SK-N-SH treated with all-trans-retinoic acid at 6 μM for 48 hours (cell line): ENCODE results near the gene DDIT3.

ENCODE experiments used
- ATAC-seq: fragments of 200-7000 bp; cut with Tn5 transposase; 3 replicates; pipeline ENCODE4 v1.9.1; 2020; ENCODE audit warnings: mild to moderate bottlenecking, moderate library complexity
- ARNTL ChIP-seq: fragments of 450-650 bp; formaldehyde crosslinking; IDR thresholded peaks from 2 replicates; pipeline ENCODE4 v1.5.0; 2020; ENCODE audit warnings: low read depth, mild to moderate bottlenecking, moderate library complexity, borderline replicate concordance
- BACH2 ChIP-seq: fragments of 250-450 bp; sonication (Bioruptor Pico); IDR thresholded peaks from 2 replicates; pipeline ENCODE4 v1.9.0; 2021; ENCODE audit warnings: mild to moderate bottlenecking, borderline replicate concordance
- CSDC2 ChIP-seq: fragments of 250-450 bp; sonication (Bioruptor Pico); IDR thresholded peaks from 2 replicates; pipeline ENCODE4 v1.5.0; 2020; ENCODE audit warnings: mild to moderate bottlenecking, moderate library complexity
- ESRRG ChIP-seq: fragments of 250-450 bp; sonication (Bioruptor Pico); IDR thresholded peaks from 2 replicates; pipeline ENCODE4 v1.6.1; 2021; ENCODE audit warnings: mild to moderate bottlenecking
- GLIS3 ChIP-seq: fragments of 250-450 bp; sonication (Bioruptor Pico); IDR thresholded peaks from 2 replicates; pipeline ENCODE4 v1.5.0; 2020; ENCODE audit warnings: mild to moderate bottlenecking, moderate library complexity
- ISL1 ChIP-seq: fragments of 250-450 bp; sonication (Bioruptor Pico); IDR thresholded peaks from 2 replicates; pipeline ENCODE4 v2.1.2; 2022; ENCODE audit warnings: mild to moderate bottlenecking, moderate library complexity
- OSR1 ChIP-seq: fragments of 250-450 bp; sonication (Bioruptor Pico); IDR thresholded peaks from 2 replicates; pipeline ENCODE4 v1.8.0; 2022; ENCODE audit warnings: moderate library complexity, mild to moderate bottlenecking, inconsistent platforms
- PPARA ChIP-seq: fragments of 250-450 bp; sonication (Bioruptor Pico); IDR thresholded peaks from 2 replicates; pipeline ENCODE4 v1.5.0; 2020; ENCODE audit warnings: mild to moderate bottlenecking, borderline replicate concordance
- SNAI2 ChIP-seq: fragments of 250-450 bp; sonication (Bioruptor Pico); IDR thresholded peaks from 2 replicates; pipeline ENCODE4 v1.5.0; 2020; ENCODE audit warnings: mild to moderate bottlenecking, moderate library complexity
- TCF4 ChIP-seq: fragments of 250-450 bp; sonication (Bioruptor Pico); IDR thresholded peaks from 2 replicates; pipeline ENCODE4 v1.8.0; 2021; ENCODE audit warnings: mild to moderate bottlenecking, moderate library complexity, borderline replicate concordance
- ZC3H10 ChIP-seq: fragments of 250-450 bp; sonication (Bioruptor Pico); IDR thresholded peaks from 2 replicates; pipeline ENCODE4 v1.5.1; 2021; ENCODE audit warnings: mild to moderate bottlenecking, moderate library complexity
- ZFP30 ChIP-seq: fragments of 450-650 bp; formaldehyde crosslinking; IDR thresholded peaks from 2 replicates; pipeline ENCODE4 v1.5.0; 2022; ENCODE audit warnings: mild to moderate bottlenecking, moderate library complexity
- ZNF70 ChIP-seq: fragments of 450-650 bp; formaldehyde crosslinking; IDR thresholded peaks from 2 replicates; pipeline ENCODE4 v1.5.0; 2020; ENCODE audit warnings: mild to moderate bottlenecking, moderate library complexity
- TF ChIP-seq, protein P1 (sequence below): fragments of 250-450 bp; sonication (Bioruptor Pico); IDR thresholded peaks from 2 replicates; pipeline ENCODE4 v1.5.1; 2020; ENCODE audit warnings: low read depth, mild to moderate bottlenecking, moderate library complexity
- TF ChIP-seq, protein P2 (sequence below): fragments of 250-450 bp; sonication (Bioruptor Pico); IDR thresholded peaks from 2 replicates; pipeline ENCODE4 v1.8.0; 2021; ENCODE audit warnings: low read depth, mild to moderate bottlenecking, moderate library complexity, borderline replicate concordance
- TF ChIP-seq, protein P3 (sequence below): fragments of 250-450 bp; sonication (Bioruptor Pico); IDR thresholded peaks from 2 replicates; pipeline ENCODE4 v1.8.0; 2020; ENCODE audit warnings: mild to moderate bottlenecking, moderate library complexity, borderline replicate concordance
- TF ChIP-seq, protein P4 (sequence below): fragments of 250-450 bp; sonication (Bioruptor Pico); IDR thresholded peaks from 2 replicates; pipeline ENCODE4 v1.5.0; 2020; ENCODE audit warnings: mild to moderate bottlenecking, moderate library complexity
- TF ChIP-seq, protein P5 (sequence below): fragments of 250-450 bp; sonication (Bioruptor Pico); IDR thresholded peaks from 2 replicates; pipeline ENCODE4 v1.5.1; 2021; ENCODE audit warnings: mild to moderate bottlenecking, moderate library complexity

Gene DDIT3

DNA sequence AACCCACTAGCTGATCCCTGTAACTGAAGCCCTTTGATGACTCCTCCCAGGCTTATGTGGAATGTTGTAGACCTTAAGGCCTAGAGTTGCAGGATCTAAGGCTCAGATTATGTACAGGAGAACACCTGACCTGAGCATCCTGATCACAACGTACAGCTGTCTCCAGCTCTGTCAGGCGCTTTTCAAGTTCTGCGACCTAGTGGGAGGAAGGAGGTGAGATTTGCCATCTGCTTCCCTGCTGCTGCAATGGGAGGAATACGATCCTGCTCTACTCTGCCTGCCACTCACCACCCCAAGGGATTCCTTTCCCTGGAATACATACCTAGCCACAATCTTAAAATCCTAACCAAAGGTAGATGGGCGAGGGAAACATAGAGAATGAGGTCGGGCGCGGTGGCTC, 12.8 kb upstream of the DDIT3 start:
- TF ChIP-seq ZFP30, result no peak
- TF ChIP-seq ISL1 (CRISPR knock-in tag), result no peak
- TF ChIP-seq ESRRG, result no peak
- no peak for TF ChIP-seq CSDC2
- TF ChIP-seq, protein P1, sequence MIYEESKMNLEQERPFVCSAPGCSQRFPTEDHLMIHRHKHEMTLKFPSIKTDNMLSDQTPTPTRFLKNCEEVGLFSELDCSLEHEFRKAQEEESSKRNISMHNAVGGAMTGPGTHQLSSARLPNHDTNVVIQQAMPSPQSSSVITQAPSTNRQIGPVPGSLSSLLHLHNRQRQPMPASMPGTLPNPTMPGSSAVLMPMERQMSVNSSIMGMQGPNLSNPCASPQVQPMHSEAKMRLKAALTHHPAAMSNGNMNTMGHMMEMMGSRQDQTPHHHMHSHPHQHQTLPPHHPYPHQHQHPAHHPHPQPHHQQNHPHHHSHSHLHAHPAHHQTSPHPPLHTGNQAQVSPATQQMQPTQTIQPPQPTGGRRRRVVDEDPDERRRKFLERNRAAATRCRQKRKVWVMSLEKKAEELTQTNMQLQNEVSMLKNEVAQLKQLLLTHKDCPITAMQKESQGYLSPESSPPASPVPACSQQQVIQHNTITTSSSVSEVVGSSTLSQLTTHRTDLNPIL (CRISPR knock-in tag), result no peak
- ATAC-seq, result no peak

DNA sequence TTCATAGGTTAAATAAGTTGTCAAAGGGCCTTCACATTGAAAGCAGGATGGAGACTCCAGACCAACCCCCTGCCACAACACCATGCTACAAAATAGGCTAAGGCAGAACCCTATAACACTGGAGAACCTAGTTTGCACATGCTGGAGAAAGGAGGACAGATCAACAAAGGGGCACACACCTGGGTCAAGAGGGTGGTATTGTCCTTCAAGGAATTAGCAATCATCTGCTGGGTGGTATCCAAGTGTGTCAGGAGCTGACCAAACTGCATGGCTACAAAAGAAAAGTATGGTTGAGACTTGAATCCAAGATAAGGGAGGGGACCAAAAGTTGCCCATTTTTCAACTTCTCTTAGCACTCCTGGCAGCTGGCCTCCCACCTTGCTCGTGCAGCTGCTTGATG, 11.5 kb upstream of the DDIT3 start:
- ATAC-seq, result no peak; the same call in 2 of the 3 replicates

DNA sequence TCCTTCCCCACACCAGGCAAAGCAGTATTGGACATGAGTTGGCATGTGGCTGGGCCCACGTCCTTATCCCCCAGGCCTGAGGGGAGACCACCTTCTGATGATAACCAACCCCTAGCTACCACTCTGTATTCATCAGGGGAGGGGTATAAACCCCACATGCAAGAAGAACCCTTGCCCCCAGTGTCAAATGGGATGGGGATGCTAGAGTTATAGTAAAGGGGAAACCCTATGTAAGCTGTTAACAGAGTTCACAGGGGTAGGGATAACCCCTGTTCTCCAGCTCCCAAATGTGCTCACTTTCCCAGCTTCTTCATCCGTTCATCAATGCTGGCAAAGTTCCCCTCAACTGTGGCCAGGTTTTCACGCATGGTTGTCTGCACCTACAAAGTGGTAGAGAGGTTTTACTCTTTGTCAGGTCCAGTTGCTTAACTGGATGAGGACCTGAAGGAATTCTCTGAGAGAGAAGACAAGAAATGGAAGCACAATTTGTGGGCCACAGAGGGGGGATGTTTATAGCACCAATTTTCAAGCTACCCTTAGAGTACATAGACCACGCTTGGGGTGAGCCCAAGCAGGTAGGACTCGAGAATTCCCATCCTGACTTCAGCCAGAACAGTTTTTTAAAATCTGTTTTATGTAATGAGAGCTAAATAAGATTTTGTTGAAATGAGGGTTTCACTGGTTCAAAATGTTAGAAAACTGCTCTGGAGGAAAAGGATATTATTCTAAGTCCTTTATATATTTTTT, 10.3 kb upstream of the DDIT3 start:
- ATAC-seq, result no peak
- no peak for TF ChIP-seq OSR1 (CRISPR knock-in tag)
- TF ChIP-seq, protein P2, sequence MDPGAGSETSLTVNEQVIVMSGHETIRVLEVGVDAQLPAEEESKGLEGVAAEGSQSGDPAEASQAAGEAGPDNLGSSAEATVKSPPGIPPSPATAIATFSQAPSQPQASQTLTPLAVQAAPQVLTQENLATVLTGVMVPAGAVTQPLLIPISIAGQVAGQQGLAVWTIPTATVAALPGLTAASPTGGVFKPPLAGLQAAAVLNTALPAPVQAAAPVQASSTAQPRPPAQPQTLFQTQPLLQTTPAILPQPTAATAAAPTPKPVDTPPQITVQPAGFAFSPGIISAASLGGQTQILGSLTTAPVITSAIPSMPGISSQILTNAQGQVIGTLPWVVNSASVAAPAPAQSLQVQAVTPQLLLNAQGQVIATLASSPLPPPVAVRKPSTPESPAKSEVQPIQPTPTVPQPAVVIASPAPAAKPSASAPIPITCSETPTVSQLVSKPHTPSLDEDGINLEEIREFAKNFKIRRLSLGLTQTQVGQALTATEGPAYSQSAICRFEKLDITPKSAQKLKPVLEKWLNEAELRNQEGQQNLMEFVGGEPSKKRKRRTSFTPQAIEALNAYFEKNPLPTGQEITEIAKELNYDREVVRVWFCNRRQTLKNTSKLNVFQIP (CRISPR knock-in tag), result no peak

More for the DNA sequence above, 11.5 kb upstream of the DDIT3 start:
- TF ChIP-seq ZC3H10, result no peak
- TF ChIP-seq GLIS3 (CRISPR knock-in tag), result no peak
- TF ChIP-seq, protein P3, sequence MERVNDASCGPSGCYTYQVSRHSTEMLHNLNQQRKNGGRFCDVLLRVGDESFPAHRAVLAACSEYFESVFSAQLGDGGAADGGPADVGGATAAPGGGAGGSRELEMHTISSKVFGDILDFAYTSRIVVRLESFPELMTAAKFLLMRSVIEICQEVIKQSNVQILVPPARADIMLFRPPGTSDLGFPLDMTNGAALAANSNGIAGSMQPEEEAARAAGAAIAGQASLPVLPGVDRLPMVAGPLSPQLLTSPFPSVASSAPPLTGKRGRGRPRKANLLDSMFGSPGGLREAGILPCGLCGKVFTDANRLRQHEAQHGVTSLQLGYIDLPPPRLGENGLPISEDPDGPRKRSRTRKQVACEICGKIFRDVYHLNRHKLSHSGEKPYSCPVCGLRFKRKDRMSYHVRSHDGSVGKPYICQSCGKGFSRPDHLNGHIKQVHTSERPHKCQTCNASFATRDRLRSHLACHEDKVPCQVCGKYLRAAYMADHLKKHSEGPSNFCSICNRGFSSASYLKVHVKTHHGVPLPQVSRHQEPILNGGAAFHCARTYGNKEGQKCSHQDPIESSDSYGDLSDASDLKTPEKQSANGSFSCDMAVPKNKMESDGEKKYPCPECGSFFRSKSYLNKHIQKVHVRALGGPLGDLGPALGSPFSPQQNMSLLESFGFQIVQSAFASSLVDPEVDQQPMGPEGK (CRISPR knock-in tag), result no peak

DNA sequence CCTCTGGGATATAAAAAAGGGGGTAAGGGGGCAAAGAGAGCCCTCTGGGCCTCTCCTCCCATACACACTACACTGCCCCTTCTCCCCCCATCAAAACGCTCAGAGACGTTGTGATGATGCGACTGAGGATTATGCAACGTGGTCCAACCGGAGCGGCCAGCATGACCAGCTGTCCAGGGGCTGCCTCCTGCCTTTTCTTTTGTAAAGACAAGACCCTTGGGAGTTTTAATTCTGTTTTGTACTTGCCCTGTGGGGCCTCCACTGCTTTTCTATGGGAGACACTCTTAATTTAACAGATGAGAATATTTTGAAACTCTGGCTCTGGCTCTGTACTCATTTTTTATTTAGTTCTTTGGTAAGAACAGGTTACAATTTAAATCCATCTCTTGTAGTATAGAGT, 9.5 kb upstream of the DDIT3 start:
- ATAC-seq, result no peak
- no peak for TF ChIP-seq TCF4 (CRISPR knock-in tag)
- TF ChIP-seq ESRRG, result no peak
- no peak for TF ChIP-seq PPARA (CRISPR knock-in tag)
- TF ChIP-seq ARNTL, result no peak
- TF ChIP-seq CSDC2, result no peak
- TF ChIP-seq, protein P2 (CRISPR knock-in tag), result no peak
- TF ChIP-seq, protein P4, sequence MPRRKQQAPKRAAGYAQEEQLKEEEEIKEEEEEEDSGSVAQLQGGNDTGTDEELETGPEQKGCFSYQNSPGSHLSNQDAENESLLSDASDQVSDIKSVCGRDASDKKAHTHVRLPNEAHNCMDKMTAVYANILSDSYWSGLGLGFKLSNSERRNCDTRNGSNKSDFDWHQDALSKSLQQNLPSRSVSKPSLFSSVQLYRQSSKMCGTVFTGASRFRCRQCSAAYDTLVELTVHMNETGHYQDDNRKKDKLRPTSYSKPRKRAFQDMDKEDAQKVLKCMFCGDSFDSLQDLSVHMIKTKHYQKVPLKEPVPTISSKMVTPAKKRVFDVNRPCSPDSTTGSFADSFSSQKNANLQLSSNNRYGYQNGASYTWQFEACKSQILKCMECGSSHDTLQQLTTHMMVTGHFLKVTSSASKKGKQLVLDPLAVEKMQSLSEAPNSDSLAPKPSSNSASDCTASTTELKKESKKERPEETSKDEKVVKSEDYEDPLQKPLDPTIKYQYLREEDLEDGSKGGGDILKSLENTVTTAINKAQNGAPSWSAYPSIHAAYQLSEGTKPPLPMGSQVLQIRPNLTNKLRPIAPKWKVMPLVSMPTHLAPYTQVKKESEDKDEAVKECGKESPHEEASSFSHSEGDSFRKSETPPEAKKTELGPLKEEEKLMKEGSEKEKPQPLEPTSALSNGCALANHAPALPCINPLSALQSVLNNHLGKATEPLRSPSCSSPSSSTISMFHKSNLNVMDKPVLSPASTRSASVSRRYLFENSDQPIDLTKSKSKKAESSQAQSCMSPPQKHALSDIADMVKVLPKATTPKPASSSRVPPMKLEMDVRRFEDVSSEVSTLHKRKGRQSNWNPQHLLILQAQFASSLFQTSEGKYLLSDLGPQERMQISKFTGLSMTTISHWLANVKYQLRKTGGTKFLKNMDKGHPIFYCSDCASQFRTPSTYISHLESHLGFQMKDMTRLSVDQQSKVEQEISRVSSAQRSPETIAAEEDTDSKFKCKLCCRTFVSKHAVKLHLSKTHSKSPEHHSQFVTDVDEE, result no peak
- no peak for TF ChIP-seq ZFP30
- TF ChIP-seq OSR1 (CRISPR knock-in tag), result no peak
- TF ChIP-seq BACH2 (CRISPR knock-in tag), result no peak
- no peak for TF ChIP-seq ZC3H10
- TF ChIP-seq, protein P1 (CRISPR knock-in tag), result no peak
- TF ChIP-seq, protein P5, sequence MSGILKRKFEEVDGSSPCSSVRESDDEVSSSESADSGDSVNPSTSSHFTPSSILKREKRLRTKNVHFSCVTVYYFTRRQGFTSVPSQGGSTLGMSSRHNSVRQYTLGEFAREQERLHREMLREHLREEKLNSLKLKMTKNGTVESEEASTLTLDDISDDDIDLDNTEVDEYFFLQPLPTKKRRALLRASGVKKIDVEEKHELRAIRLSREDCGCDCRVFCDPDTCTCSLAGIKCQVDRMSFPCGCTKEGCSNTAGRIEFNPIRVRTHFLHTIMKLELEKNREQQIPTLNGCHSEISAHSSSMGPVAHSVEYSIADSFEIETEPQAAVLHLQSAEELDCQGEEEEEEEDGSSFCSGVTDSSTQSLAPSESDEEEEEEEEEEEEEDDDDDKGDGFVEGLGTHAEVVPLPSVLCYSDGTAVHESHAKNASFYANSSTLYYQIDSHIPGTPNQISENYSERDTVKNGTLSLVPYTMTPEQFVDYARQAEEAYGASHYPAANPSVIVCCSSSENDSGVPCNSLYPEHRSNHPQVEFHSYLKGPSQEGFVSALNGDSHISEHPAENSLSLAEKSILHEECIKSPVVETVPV (CRISPR knock-in tag), result no peak
- no peak for TF ChIP-seq SNAI2
- no peak for TF ChIP-seq GLIS3 (CRISPR knock-in tag)
- TF ChIP-seq, protein P3 (CRISPR knock-in tag), result no peak
- TF ChIP-seq ZNF70 (CRISPR knock-in tag), result no peak
